ENCODE results near the gene EYA4. TPM values are rescaled to one million over a fixed set of nuclear protein-coding genes. Genes with fewer than 3 reads are reported as not detected.

The EYA4 gene
- total RNA-seq, 3 donors from 2014 or later, result not detected

- ATAC-seq (no peak), DNase-seq (no peak)
- Mint-ChIP-seq H3K36me3 (ENCODE audit: insufficient read depth) (no peaks in the 10 kb centered on the region), H3K27me3 (ENCODE audit: low read depth) (no peaks in the 10 kb centered on the region), H3K4me1 (ENCODE audit: low read depth) (no peaks in the 10 kb centered on the region), H3K4me3 (no peak overlapping the region), H3K9me3 (peaks cover 3% of the 10 kb centered on the region)
Observed at GRCh38 chr6:133431031-133431430, 189.9 kb downstream of the EYA4 start.

- no peak for DNase-seq
- Mint-ChIP-seq H3K4me3 (no peak overlapping the region), H3K9me3 (peaks cover 3% of the 10 kb centered on the region), H3K27me3 (ENCODE audit: low read depth) (no peaks in the 10 kb centered on the region), H3K36me3 (ENCODE audit: insufficient read depth) (no peaks in the 10 kb centered on the region), H3K4me1 (ENCODE audit: low read depth) (no peaks in the 10 kb centered on the region)
- ATAC-seq, result no peak
Observed at GRCh38 chr6:133432021-133432989, 191.1 kb downstream of the EYA4 start.

- ATAC-seq, result no peak
- no peaks in the 10 kb centered on the region for H3K36me3 Mint-ChIP-seq (ENCODE audit: insufficient read depth)
- DNase-seq, result no peak
- no peaks in the 10 kb centered on the region for H3K9me3 Mint-ChIP-seq
- H3K4me1 Mint-ChIP-seq (ENCODE audit: low read depth), result no peaks in the 10 kb centered on the region
- H3K4me3 Mint-ChIP-seq, result no peak overlapping the region
- H3K27me3 Mint-ChIP-seq (ENCODE audit: low read depth), result no peaks in the 10 kb centered on the region
Observed at GRCh38 chr6:133435065-133435728, 194.0 kb downstream of the EYA4 start.

DNA sequence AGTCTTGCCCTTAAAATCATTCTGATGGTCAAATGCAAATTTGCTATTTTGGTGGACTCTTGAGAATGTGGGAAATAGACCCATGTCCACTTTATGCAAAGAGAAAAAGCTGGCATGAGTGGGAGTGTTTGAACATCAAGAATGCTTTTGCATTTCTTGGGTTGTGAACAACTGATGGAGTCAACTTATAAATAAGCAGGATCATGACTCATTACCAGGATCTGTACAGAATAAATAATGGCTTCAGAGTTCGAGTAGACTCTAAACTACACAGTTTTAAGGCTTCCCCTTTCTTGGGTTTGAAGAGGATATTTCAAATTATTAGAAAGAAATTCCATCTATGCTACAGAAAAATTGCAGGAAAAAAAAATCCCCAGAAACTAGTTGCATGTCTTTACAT is 195.5 kb downstream of the EYA4 start:
- no peaks in the 10 kb centered on the region for H3K36me3 Mint-ChIP-seq (ENCODE audit: insufficient read depth)
- no peak overlapping the region for H3K4me3 Mint-ChIP-seq
- DNase-seq (no peak), ATAC-seq (no peak)
- no peaks in the 10 kb centered on the region for H3K4me1 Mint-ChIP-seq (ENCODE audit: low read depth)
- no peaks in the 10 kb centered on the region for H3K9me3 Mint-ChIP-seq
- no peaks in the 10 kb centered on the region for H3K27me3 Mint-ChIP-seq (ENCODE audit: low read depth)

DNA sequence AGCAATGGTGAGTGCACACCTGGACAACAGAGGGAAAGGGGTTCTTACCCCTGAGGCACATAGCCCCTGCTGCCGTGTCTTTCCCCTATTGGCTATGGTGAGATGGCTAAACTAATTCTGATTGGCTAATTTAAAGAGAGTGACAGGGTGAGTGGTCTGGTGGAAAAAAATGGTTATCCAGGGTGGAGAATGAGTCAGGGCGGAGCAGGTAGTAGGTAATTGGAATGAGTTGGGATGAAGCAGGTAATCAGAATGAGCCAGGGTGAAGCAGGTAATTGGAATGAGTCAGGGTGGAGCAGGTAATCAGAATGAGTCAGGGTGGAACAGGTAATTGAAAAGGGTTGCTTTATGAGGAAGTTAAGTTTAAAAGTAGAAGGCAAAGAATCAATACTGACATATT is 200.3 kb downstream of the EYA4 start:
- Mint-ChIP-seq H3K9me3 (no peaks in the 10 kb centered on the region), H3K4me1 (ENCODE audit: low read depth) (no peaks in the 10 kb centered on the region), H3K36me3 (ENCODE audit: insufficient read depth) (no peaks in the 10 kb centered on the region), H3K27me3 (ENCODE audit: low read depth) (no peaks in the 10 kb centered on the region), H3K4me3 (no peak overlapping the region)
- ATAC-seq (no peak), DNase-seq (no peak)

DNA sequence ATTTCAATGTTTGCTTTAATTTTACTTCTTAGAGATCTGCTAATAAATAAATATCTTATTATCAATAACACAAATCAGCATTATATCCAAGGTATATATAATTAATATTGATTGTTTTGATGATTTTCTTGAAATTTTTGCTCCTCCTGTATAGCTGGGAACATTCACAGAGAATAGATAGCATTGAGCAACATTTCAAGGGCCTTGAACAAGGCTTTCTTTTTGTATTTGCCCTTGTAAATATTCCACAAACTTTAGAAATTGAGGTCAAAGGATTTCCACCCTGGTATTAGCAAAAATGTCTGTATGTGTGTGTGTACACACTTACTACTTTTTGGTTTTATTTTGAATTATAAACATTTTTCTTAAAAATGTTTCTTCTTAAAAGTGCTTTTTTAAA is 205.6 kb downstream of the EYA4 start:
- Mint-ChIP-seq H3K9me3 (no peaks in the 10 kb centered on the region), H3K4me3 (no peak overlapping the region), H3K4me1 (ENCODE audit: low read depth) (no peaks in the 10 kb centered on the region), H3K36me3 (ENCODE audit: insufficient read depth) (no peaks in the 10 kb centered on the region), H3K27me3 (ENCODE audit: low read depth) (no peaks in the 10 kb centered on the region)
- ATAC-seq (no peak), DNase-seq (no peak)

DNA sequence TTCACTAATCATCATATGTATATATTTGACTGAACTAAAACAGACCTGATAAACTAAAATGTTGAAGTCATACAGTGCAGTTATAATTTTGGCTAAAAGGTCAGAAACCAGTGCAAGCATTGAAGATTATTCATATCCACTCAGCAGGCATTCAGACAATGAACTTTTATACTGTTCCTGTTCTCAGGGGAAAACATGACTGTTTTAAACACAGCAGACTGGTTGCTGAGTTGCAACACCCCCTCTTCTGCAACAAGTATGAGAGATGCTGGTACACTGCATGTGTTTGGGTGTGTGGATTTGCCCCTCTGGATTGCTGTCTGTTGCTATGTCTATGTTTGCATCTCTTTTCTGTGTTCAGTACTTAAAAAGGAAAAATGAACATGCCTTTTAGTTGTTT is 206.8 kb downstream of the EYA4 start:
- Mint-ChIP-seq H3K36me3 (ENCODE audit: insufficient read depth) (no peaks in the 10 kb centered on the region), H3K9me3 (no peaks in the 10 kb centered on the region), H3K4me3 (no peak overlapping the region), H3K27me3 (ENCODE audit: low read depth) (no peaks in the 10 kb centered on the region), H3K4me1 (ENCODE audit: low read depth) (no peaks in the 10 kb centered on the region)
- DNase-seq, result no peak
- ATAC-seq, result no peak

DNA sequence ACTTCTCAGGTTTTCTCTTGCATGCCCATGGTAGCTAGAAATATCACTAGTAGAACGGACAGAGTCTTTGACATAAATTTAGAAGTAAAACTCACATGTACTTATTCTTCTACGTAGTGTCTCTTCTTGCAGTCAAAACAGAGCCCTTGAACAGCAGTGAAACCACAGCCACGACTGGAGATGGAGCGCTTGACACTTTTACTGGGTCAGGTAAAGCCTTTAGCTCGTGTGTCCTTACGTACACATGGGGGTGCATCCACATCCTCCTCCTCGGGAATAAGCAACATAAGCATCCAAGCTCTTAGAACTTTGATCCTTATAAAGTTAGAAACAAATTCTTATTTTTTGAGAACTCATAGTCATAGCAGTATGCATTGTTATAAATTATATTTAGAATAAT is 215.3 kb downstream of the EYA4 start:
- Mint-ChIP-seq H3K36me3 (ENCODE audit: insufficient read depth) (no peaks in the 10 kb centered on the region), H3K4me1 (ENCODE audit: low read depth) (no peaks in the 10 kb centered on the region), H3K9me3 (no peaks in the 10 kb centered on the region), H3K4me3 (no peak overlapping the region), H3K27me3 (ENCODE audit: low read depth) (no peaks in the 10 kb centered on the region)
- ATAC-seq, result no peak
- DNase-seq, result no peak

GRCh38 chr6:133456944-133457343 is 215.8 kb downstream of the EYA4 start:
- Mint-ChIP-seq H3K9me3 (no peaks in the 10 kb centered on the region), H3K4me3 (no peak overlapping the region), H3K4me1 (ENCODE audit: low read depth) (no peaks in the 10 kb centered on the region), H3K27me3 (ENCODE audit: low read depth) (no peaks in the 10 kb centered on the region), H3K36me3 (ENCODE audit: insufficient read depth) (no peaks in the 10 kb centered on the region)
- ATAC-seq, result no peak
- DNase-seq, result no peak

DNA sequence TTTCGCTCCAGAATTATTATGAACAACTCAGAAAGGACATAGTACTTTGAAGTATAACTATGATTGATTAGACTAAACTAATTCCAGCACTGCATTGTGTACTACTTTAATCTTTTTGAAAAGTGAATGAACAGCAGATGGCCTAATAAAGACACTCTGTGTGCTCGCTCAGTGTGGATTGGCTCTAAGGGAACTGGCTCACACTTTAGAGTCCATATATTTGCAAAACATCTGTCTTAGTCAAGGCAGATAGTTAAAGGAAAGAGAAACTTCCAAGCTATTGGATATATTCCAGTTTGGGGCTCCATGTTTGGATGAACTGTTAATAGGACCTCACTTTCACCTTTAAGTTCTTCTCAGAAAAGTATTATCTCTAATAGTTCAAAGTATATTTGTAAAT is 218.9 kb downstream of the EYA4 start:
- DNase-seq, result no peak
- Mint-ChIP-seq H3K4me1 (ENCODE audit: low read depth) (no peaks in the 10 kb centered on the region), H3K4me3 (no peak overlapping the region), H3K9me3 (no peaks in the 10 kb centered on the region), H3K27me3 (ENCODE audit: low read depth) (no peaks in the 10 kb centered on the region), H3K36me3 (ENCODE audit: insufficient read depth) (no peaks in the 10 kb centered on the region)
- ATAC-seq, result no peak

- no peak overlapping the region for H3K4me3 Mint-ChIP-seq
- ATAC-seq, result no peak
- H3K27me3 Mint-ChIP-seq (ENCODE audit: low read depth), result peaks cover 1% of the 10 kb centered on the region
- no peaks in the 10 kb centered on the region for H3K4me1 Mint-ChIP-seq (ENCODE audit: low read depth)
- peaks cover 4% of the 10 kb centered on the region for H3K9me3 Mint-ChIP-seq
- DNase-seq, result no peak
- H3K36me3 Mint-ChIP-seq (ENCODE audit: insufficient read depth), result no peaks in the 10 kb centered on the region
Observed at GRCh38 chr6:133463790-133464189, 222.6 kb downstream of the EYA4 start.

DNA sequence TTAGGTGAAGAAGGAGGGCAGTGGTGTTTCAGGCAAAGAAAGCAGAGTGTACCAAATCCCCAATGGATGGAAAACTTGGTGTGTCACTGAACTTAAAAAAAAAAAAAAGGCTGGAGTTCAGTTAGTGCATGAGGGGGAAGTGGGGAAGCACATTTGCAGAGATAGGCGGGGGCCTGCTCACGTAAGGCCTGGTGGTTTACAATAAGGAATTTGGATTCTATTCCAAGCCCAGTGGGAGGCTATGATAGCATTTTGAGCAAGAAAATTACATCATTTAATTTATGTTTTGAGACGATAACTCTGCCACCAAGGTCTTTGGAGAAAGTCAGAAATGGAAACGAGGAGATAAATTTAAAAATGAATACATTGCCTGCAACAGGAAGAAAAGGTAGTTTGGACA is 225.5 kb downstream of the EYA4 start:
- no peaks in the 10 kb centered on the region for H3K36me3 Mint-ChIP-seq (ENCODE audit: insufficient read depth)
- H3K4me1 Mint-ChIP-seq (ENCODE audit: low read depth), result no peaks in the 10 kb centered on the region
- no peak for DNase-seq
- peaks cover 1% of the 10 kb centered on the region for H3K27me3 Mint-ChIP-seq (ENCODE audit: low read depth)
- ATAC-seq, result no peak
- H3K4me3 Mint-ChIP-seq, result no peak overlapping the region
- H3K9me3 Mint-ChIP-seq, result peaks cover 4% of the 10 kb centered on the region

GRCh38 chr6:133467231-133467981 is 226.2 kb downstream of the EYA4 start:
- ATAC-seq (no peak), DNase-seq (no peak)
- Mint-ChIP-seq H3K9me3 (peaks cover 4% of the 10 kb centered on the region), H3K4me3 (no peak overlapping the region), H3K4me1 (ENCODE audit: low read depth) (no peaks in the 10 kb centered on the region), H3K27me3 (ENCODE audit: low read depth) (peaks cover 1% of the 10 kb centered on the region), H3K36me3 (ENCODE audit: insufficient read depth) (no peaks in the 10 kb centered on the region)

DNA sequence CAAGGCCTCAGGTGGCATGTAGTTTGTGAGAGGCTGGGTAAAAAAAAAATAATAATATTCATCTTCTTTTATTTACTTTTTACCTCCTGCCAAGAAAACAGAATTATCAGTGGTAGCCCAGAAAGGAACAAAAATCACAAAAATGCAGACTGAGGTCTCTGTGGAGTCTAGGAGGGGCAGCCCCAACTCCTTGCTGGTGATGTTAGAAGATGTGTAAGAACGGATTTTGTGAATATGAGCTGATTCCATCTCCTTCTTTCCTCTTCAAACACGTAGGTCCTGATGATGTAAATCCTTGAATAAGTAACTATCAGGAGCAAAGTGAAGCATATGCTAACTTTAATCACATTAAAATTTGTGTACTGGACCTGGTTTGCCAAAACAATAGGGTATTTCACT is 226.8 kb downstream of the EYA4 start:
- Mint-ChIP-seq H3K4me3 (no peak overlapping the region), H3K4me1 (ENCODE audit: low read depth) (no peaks in the 10 kb centered on the region), H3K27me3 (ENCODE audit: low read depth) (peaks cover 1% of the 10 kb centered on the region), H3K36me3 (ENCODE audit: insufficient read depth) (no peaks in the 10 kb centered on the region), H3K9me3 (peaks cover 4% of the 10 kb centered on the region)
- ATAC-seq (no peak), DNase-seq (no peak)
